Prostate gland (tissue), 2 donors: ENCODE results near the gene HLA-DMA. TPM values are rescaled to one million over a fixed set of nuclear protein-coding genes. Genes with fewer than 3 reads are reported as not detected.

Experiments
- DNase-seq: peaks from one replicate; pipeline ENCODE4 v3.0.0-alpha.2; 2019; ENCODE audit warnings: low spot score
- H3K27ac ChIP-seq, 2 donors: fragments of 200-600 bp; sonication (generic); 2 replicates each; pipeline ENCODE4 v1.5.1; 2017 to 2019
- H3K27me3 ChIP-seq: fragments of 200-600 bp; sonication (generic); replicated peaks from 2 replicates; pipeline ENCODE4 v1.5.1; 2019; ENCODE audit not compliant: insufficient read depth
- H3K36me3 ChIP-seq, 2 donors: fragments of 200-600 bp; sonication (generic); 1 replicate in 1 of 2; 2 replicates in 1 of 2; pipeline versions ENCODE4 v1.5.1 to v1.8.1; 2017 to 2019
- H3K4me1 ChIP-seq: fragments of 200-600 bp; sonication (generic); replicated peaks from 2 replicates; pipeline ENCODE4 v1.5.1; 2019
- H3K4me3 ChIP-seq, 2 donors: fragments of 200-600 bp; sonication (generic); 2 replicates each; pipeline ENCODE4 v1.5.1; 2017 to 2019
- H3K9me3 ChIP-seq: fragments of 200-600 bp; sonication (generic); 2 replicates; pipeline ENCODE4 v1.5.1; 2017
- CTCF ChIP-seq, 4 experiments: fragments of 200-600 bp in 2 of 4; fragments of 450-650 bp in 2 of 4; sonication (generic) in 2 of 4; IDR thresholded peaks; 1 replicate in 3 of 4; 2 replicates in 1 of 4; pipeline ENCODE4 v1.5.1; 2016 to 2019; ENCODE audit warnings: antibody characterized with exemption in 4 of 4, mild to moderate bottlenecking in 2 of 4, moderate library complexity in 2 of 4
- POLR2A ChIP-seq: fragments of 450-650 bp; IDR thresholded peaks from one replicate; pipeline ENCODE4 v1.6.1; 2016; ENCODE audit warnings: antibody characterized with exemption, mild to moderate bottlenecking
- POLR2AphosphoS5 ChIP-seq: sonication (generic); formaldehyde crosslinking; IDR thresholded peaks from one replicate; pipeline ENCODE4 v1.6.1; 2017; ENCODE audit warnings: antibody characterized with exemption
- WGBS: methylation state at CpG from one replicate; pipeline ENCODE4 v1.1.5; 2018; 5-methylcytosine and 5-hydroxymethylcytosine counted together
- intact Hi-C: fragments of 100-400 bp; cut with DNase I; formaldehyde crosslinking; loops from one replicate; pipeline ENCODE4 v1.14.2; 2022
- total RNA-seq, 2 donors: library from RNA; depleted of rRNA; stranded (reverse); fragments of >200 nt; gene quantifications; one replicate each; pipeline ENCODE4 v1.1.0, GENCODE V29; 2016

The HLA-DMA gene
- total RNA-seq = 10 to 100 TPM in 1 of 2 donors, 1 to 10 TPM in 1; 9.6 to 26.1 TPM

GRCh38 chr6:32952817-32953739 lies at the start of gene HLA-DMA:
TSS of gene HLA-DMA (minus strand) at chr6:32953097. CDS start at chr6:32953036, 61 bp downstream.
- H3K4me1 ChIP-seq = no peaks in the 10 kb centered on the region
- 34% methylated on average over 10 of the region's 10 CpGs for WGBS
- peak within 1 kb of the TSS in 1 of 2 donors; percentile 10 for H3K4me3 ChIP-seq
- intact Hi-C loops = no loop called here
- peak; percentile 92 for DNase-seq
- no peaks in the 10 kb centered on the region for H3K27me3 ChIP-seq
- no peaks in the 10 kb centered on the region for H3K9me3 ChIP-seq
- H3K27ac ChIP-seq = peak within 1 kb of the TSS; percentile 21 to 57
- peak; percentile 35 to 92 (median 78) for TF ChIP-seq CTCF (IDR thresholded peaks at IDR 0.05)
- peak; percentile 78 for TF ChIP-seq POLR2A
- TF ChIP-seq POLR2AphosphoS5 = peak; percentile 96
- no peaks in the 10 kb centered on the region for H3K36me3 ChIP-seq

- TF ChIP-seq CTCF (IDR thresholded peaks at IDR 0.05) = no peak
- no peak for TF ChIP-seq POLR2A
- no peak for TF ChIP-seq POLR2AphosphoS5
- 41% methylated on average over 4 of the region's 4 CpGs for WGBS
- intact Hi-C loops = no loop called here
- Histone ChIP-seq H3K36me3 (no peaks in the 10 kb centered on the region), H3K27ac (no peak overlapping the region), H3K9me3 (no peaks in the 10 kb centered on the region), H3K27me3 (no peaks in the 10 kb centered on the region), H3K4me1 (no peaks in the 10 kb centered on the region), H3K4me3 (no peak overlapping the region)
- DNase-seq = no peak
These were observed 48.8 kb upstream of the HLA-DMA start for GRCh38 chr6:33001685-33002084.

GRCh38 chr6:33000055-33000454 lies 47.2 kb upstream of the HLA-DMA start:
- DNase-seq = no peak
- Histone ChIP-seq H3K27me3 (no peaks in the 10 kb centered on the region), H3K4me3 (no peak overlapping the region), H3K9me3 (no peaks in the 10 kb centered on the region), H3K36me3 (no peaks in the 10 kb centered on the region), H3K27ac (no peak overlapping the region), H3K4me1 (no peaks in the 10 kb centered on the region)
- intact Hi-C loops = no loop called here
- TF ChIP-seq POLR2AphosphoS5 (no peak), CTCF (IDR thresholded peaks at IDR 0.05) (peak in 2 of 4 experiments; percentile 12 to 27)
- WGBS = 42% methylated on average over 8 of the region's 8 CpGs

- DNase-seq = no peak
- no peaks in the 10 kb centered on the region for H3K36me3 ChIP-seq
- H3K4me1 ChIP-seq = no peaks in the 10 kb centered on the region
- WGBS = 31% methylated on average over 2 of the region's 2 CpGs
- intact Hi-C loops = no loop called here
- H3K4me3 ChIP-seq = no peak overlapping the region
- no peak overlapping the region for H3K27ac ChIP-seq
- no peaks in the 10 kb centered on the region for H3K27me3 ChIP-seq
- H3K9me3 ChIP-seq = no peaks in the 10 kb centered on the region
- TF ChIP-seq CTCF (IDR thresholded peaks at IDR 0.05) (no peak), POLR2AphosphoS5 (no peak), POLR2A (no peak)
These were observed 42.6 kb upstream of the HLA-DMA start for GRCh38 chr6:32995448-32995847.
